DMS114 treated with DMSO at 0.1 percent for 48 hours (cell line): Measurements from ENCODE around the gene MARK3.

Experiments
- DNase-seq: peaks from one replicate; lab custom pipeline; 2025; ENCODE audit not compliant: unreplicated experiment; lab: John Stamatoyannopoulos, UW

Gene MARK3

DNA sequence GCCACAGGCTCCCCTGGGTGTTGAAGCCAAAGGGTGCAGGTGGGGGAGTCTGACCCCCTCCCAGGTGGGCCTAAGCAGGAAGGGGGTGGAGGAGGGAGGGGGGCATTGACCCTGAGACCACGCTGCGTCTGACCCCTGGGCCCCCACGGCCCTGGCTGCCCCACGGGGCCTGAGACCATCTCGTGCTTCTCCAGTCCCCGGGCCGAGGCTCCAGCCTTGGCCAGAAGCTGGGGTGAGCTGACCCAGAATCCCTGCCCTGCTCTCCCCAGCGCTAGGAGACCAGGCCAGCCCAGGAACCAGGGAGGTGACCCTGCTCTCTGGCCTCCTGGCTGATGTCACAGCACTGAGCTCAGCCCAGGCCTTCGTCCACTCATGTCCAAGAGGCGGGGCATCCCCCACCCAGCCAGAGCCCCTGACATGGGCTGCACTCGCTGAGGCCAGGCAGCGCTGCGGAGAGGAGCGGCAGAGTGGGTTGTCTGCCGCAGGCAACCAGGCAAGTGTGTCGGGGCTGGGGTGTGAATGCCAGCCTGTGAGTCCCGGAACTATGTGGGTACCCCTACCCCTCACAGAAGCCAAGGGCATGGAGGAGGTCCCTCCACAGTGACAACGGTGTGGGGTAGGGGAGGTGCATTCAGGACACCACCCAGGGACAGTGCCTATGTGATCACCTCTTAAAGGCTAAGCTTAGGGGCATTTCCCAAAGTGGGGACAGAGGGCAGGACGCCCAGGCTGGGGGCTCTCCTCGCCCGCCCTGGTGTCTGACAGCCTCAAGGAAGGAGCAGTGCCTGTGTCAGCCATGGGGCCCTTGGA, 150.1 kb downstream of the MARK3 start:
- no peak for DNase-seq

- DNase-seq = no peak
These were observed 150.8 kb downstream of the MARK3 start for GRCh38 chr14:103535891-103536565.

DNA sequence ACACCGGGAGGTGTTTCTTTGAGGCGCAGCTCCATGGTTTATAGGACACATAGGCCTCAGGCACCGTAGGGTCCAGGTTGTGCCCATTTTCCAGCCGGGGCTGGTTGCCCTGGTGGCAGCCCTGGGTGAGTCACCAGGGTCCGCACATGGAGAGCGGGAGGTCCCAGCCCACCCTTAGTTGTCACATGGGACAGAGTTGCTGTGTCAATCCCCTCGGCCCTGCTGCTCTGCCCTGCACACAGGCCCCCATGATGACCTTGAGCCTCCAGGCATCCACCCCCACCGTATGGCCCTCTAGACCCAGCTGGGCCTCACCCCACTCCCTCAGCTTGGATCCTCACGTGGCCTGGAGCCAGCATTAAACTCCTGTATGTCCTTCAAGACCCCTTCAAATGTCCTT, 151.5 kb downstream of the MARK3 start:
- no peak for DNase-seq

- DNase-seq = no peak
These were observed 152.2 kb downstream of the MARK3 start for GRCh38 chr14:103537175-103537990.

- DNase-seq = no peak
These were observed 153.3 kb downstream of the MARK3 start for GRCh38 chr14:103538291-103539055.

DNA sequence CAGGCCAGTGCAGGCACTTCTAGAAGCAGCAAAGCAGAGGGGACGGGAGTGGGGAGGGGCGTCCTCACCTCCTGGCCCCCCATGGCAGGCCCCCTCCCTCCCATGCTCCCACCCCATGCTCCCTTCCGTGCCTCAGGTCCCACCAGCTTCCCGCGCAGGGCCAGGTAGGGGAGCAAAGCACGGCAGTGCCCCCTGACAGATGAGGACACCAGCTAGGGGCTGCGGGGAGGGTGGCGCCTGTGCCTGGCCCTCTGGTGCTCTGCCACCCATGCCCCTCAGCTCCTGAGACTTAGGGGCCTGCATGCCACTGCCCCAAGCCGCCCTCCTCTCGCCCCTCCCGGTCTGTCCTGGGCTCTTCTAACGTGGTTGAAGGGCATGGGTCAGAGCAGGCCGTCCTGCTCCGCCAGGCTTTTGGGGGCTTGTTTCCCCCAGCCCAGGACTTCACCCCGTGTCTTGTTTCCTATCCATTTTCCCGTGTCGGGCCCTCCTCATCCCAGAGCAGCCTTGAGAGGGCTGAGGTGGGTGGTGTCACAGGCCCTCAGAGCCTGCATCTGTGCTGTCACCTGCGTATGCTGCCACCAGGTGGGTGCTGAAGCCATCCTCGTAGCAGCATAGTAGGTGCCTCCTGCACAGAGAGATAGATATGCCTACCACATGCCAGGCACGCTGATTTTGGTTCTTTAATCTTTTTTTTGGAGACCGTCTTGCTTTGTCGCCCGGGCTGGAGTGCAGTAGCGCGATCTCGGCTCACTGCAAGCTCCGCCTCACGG, 154.0 kb downstream of the MARK3 start:
- DNase-seq = no peak

DNA sequence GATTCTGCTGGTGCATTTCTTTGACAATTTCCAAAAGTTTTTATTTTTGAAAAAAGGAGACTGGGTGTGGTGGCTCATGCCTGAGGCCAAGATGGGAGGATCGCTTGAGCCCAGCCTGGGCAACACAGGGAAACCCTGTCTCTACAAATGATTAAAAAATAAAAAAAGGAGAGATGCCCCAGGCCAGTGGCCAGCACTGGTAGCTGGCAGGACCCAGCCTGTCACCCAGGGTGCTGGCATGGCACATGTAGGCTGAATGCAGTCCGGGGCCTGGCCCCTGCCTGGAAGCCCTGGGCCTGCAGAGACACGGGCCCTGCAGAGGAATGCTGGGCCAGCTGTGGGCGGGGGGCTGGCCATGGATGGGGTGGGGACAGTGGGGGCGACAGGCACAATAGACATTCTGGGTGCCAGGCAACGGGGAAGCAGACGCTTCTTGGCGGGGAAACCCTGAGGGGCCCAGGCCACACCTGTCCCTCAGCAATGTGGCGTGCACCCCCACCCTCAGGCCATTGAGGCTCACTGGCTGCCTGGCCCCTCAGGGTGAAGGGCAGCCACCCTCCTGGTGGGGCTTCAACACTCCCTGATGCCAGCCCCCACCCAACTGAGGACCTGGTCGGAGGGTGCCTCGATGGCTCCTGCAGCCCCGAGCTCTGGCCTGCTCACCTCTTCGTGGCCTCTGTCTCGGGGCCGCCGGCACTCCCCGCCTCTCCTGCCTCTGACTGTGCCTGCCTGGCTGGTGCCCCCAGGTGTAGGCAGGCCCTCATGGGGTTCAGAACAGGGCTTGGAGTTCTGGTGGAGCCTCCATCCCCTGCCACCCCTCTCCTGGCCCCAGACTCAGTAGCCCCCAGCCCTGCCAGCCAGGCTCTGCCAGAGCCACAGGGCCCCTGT, 155.8 kb downstream of the MARK3 start:
- DNase-seq = no peak

- no peak for DNase-seq
These were observed 156.7 kb downstream of the MARK3 start for GRCh38 chr14:103541709-103542604.

- no peak for DNase-seq
These were observed 157.4 kb downstream of the MARK3 start for GRCh38 chr14:103542605-103543088.

- no peak for DNase-seq
These were observed 157.9 kb downstream of the MARK3 start for GRCh38 chr14:103543140-103543539.

- DNase-seq = no peak
These were observed 158.6 kb downstream of the MARK3 start for GRCh38 chr14:103543721-103544387.

- DNase-seq = no peak
These were observed 159.4 kb downstream of the MARK3 start for GRCh38 chr14:103544388-103545218.

GRCh38 chr14:103545219-103545914, 160.2 kb downstream of the MARK3 start:
- no peak for DNase-seq

GRCh38 chr14:103545915-103546651, 160.9 kb downstream of the MARK3 start:
- DNase-seq = no peak
